ENCODE results near the gene CCHCR1.

The CCHCR1 gene

DNA sequence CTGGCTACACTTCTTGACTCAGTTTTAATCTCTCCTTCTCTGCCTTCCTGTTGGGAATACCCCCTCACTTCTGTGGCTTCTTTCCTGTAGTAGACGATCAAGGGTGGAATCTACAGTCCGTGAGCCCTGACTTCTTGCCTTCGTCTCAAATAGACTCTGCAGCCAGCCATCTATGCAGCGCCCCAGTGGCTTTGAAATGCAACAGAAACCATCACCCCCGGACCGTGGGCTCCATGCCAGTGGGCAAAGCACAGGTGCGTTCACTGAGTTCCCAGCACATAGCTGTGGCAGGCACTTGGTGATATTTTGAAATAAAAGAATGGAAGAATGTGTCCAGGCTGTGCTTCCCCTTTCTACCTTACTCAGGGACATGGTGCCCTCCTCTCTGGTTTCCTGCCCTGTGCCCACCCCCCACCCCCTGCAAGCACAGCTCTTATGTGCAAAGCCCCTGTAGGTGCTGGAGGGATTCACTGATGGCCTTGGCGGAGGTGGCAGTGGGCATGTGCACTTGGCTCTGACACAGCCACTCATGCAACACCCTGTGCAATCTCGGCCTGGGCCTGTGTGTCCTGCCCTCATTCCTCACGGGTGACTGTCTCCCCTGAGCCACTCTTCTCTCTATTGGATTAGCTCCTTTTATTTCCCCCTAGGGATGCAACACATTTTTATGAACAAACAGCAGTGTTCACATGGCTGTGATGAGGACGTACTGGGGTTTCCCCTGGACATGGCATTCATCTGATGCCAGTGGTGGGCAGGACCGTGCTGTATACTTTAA lies 31.8 kb downstream of the CCHCR1 start:
- DNase-seq: no peak

DNA sequence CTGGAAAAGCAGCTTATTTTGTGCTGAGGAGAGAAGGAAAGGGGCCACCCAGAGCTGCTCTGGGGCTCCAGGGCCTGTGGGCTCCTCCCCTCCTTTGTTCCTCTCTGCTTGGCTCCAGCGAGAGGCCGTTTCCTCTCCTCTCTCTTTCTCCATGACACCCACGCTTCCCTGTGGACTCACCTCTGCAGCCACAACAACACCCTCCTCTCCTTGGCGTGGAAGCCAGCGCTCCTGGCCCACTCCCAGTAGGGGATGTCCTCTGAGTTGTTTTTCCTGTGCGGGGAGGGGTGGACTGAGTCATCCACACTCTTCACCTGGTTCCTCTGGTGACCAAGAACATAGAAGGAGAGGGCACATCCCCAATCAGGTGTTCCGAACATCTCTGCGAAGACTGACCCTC lies 32.4 kb downstream of the CCHCR1 start:
- no peak for DNase-seq

DNA sequence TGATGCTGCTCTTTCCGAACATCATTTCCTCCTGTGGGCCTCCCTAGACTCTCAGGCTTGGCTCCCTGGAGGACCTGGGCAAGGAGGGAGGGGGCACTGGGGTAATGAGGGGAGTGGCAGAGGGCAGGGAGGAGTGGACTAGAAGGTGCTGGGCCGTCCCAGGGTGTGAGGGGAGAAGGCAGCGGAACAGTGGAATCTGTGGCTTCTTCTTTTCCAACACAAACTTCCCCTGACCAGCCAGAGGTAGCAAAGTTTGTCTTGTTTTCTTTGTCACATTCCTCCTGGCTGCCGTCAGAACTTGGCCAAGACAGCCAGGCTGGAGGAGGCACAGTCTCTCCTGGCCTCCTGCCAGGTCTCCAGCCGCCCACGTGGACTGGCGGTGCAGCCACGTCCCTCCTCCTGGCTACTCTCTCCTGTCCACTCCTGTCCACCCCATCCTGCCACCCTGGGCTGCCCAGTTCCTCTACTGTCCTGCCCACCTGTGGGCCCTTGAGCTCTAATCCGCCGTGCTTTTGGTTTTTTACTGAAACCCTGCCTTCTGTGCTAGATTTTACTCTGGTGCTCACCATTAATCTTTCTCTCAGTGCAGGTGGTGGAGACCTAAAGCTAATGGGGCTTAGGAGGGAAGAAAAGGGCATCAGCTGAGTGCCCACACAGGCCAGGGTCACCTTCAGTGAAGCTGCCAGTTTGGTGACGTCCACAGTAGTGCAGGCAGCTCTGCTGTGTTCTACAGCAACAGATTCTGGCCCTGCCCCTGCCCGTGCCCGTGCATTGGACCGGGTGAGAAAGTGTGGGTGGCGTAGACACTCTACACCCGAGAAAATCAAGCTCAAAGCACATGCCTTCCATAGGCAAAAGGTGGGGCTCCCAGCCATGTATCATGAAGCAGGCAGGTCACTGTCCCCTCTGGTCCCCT lies 34.6 kb downstream of the CCHCR1 start:
- DNase-seq: no peak

DNA sequence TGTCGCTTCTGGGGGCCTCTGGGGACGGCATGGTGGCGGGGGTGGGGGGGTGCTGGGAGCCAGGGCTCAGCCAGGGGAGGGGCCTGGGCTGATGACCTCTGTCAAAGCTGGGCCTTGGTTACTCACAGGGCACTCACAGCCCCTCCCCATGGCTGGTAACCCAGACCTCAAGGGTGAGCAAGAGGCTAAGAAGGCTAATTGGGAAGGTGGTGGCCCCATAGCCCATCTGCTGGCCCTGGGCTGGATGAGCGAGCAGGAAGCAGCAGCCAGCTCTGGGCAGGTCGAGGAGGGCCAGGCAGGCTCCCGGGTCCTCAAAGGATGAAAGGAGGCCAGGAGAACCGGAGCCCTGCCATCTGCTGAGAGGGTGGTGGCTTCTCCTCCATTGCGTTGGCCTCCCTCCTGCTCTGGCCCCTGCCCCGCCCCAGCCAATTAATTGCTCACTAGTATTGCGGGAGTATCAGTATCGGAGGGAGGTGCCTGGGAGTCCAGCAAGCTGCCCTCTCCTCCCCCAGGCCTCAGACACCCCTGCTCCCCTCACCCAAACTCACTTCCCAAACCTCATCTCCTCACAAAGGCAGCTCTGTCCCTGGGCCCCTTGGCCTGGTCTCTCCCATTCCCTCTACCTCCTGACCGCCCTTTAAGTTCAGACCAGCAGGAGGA lies 36.3 kb downstream of the CCHCR1 start:
- DNase-seq: no peak

DNA sequence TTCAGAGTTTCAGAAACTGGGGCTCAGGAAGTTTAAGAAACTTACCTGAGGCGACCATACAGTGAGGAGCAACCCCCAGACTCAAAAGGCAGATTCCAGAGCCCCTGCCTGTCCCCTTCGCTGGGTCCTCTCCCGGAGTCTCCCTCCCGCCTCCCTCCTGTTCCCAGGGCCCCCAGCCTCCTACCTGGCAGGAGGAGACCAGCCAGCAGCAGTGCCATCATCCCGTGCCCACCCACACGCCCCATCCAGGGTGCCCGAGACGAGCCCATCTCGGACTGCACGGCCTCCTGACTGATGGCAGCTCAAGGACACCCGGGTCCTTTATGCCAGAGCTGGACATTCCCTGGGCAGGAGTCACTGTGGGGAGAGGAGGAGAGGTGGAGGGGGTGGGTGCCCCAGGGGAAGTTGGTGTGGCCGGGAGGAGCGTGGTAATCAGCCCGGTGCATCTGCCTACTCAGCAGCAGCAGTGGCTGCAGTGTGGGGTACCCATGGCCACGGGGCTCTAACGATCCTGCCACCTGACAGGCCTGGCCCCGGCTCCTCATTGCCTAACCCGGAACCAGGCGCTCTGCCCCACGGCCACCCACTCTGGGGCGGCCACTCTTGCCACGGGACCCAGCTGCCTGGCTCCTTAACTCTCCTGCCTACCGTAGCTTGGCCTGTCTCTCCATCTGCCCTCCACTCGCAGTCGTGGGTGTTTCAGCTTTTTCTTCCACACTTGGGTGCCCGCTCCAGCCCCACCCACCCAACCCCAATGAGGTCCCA lies 37.3 kb downstream of the CCHCR1 start, which contains the start of gene CDSN:
Gene CDSN, minus strand, starts transcription at position 296 of the 765 bp plus-strand sequence. Its CDS starts 27 bp downstream, at position 269.
- no peak for DNase-seq

DNA sequence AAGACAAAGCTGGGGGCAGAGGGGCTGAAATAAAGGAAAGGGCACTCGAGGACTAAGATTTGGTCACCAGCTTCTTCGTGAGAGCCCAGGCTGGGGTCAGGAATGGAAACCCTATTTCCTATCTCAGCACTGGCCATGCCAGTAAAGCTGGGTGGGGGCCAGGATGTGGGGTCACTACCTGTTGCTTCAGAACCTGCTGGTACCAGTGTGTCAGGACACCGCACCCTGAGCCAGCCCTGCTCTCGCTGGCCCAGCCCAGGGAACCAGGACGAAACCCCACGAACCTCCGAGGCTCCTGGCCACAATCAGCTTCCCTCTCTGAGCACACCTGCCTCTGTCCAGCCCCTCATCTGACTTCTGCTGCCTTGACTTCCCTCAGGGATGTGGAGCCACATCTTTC lies 39.4 kb downstream of the CCHCR1 start:
- DNase-seq: no peak

DNA sequence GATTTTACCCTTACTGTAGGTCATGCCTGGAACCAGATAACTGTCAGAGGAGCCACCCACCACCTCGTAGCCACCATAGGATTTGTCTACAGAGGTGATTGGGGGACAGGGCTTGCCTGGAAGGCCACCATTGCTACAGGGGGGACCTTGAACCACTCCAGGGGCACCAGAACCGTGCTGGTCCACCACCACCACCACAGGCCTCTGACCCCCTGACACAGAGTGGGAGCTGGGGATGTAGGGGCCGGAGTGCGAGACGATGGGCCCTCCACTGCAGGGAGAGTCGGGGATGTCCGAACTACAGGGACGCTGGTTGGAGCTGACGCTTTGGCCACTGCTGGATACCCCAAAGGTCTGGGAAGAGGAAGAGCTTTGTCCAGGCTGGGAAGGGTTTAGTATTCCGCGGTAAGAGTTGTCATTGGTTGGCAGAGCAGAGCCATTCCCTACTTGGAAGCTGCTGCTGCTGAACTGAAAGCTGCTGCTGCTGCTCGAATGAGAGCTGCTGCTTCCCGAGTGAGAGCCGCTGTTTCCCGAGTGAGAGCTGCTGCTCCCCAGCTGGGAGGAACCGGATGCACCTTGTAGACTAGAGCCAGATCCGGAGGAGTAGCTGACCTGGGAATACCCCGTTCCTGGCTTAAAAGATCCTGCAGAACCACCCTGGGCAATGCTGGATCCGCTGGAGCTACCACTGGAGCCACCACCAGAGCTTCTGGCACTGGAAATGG lies 40.8 kb downstream of the CCHCR1 start:
- DNase-seq: no peak

DNA sequence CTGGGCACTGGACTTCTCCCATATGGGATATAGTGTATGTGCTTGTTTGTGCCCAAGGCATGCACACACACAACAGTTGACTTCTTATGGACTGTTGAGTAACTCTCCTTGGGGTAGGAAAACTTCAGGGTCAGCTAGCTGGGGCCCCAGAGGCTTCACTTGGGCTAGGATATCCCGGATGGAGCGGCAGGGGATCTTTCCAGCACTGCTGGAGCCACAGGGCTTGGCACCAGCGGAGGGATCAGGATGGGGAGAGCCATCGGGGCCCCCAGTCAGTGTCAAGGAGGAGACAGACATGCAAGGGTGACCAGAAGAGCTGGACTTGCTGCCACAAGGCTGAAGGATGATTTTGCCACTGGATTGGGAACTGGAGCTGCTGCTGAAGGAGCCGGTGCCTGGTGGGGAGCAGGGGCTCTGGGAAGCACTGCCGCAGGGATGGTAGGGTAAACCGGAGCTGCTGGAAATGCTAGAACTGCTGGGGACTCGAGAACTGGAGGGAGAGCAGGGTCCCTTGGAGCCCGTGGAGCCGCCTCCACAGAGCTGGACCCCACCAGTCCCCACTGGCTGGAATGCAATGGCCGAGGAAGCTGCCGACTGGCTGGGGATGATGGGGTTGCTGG lies 41.6 kb downstream of the CCHCR1 start:
- no peak for DNase-seq

DNA sequence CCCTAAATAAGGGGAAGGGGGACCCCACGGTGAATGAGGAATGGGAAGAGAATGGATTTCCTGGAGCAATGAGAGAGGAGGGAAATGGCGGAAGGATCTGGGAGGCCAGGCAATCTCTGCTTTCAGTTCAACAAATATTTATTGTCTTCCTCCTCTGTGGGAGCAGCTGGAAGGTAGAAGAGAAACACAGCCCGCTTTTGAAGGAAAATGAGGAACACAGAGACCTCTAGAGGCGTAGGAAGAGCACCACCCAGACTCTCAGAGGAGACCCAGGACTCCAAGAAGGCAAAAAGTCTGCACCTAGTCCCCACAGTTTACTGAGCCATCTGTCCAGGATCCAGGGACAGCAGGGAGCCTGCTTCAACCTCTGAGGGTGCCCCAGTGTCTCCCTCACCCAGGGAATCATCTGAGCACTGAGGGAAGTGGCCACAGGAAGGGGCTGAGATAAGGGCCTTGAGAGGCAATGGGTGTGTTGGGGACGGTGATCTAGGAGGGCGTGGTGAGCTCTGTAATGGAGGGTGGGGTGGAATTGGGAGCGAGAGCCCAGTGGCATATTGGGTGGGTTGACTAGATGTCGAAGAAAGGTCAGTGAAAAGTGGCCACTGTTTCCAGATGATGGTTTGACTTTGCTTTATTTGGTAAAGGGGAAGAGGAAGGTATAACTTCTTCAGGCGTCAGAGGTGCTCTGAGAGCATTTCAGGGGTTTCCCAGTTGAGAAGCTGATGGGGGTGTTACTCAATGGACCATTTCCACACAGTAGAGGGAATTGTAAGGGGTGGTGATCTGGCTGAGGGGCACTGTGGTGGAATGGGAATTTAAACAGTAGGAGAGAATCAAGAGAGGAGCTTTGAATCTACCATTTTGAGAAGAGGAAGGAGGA lies 42.4 kb downstream of the CCHCR1 start:
- DNase-seq: no peak

DNA sequence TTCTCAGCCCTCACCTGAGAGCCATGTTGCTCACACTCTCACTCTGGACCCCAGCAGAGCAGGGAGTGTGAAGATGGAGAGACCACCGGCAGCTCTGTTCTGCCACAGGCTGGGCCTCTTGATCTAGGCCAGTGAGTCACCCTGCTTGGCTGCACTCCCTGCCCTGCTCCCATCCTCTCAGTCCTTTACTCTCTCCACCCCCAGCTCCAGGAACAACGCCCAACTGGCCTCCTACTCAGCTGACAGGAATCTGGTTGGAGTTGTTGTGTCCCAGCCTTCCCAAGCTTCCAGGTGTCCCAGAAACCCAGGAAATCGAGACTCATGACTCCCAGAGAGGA lies 43.1 kb downstream of the CCHCR1 start, which contains the start of gene PSORS1C1:
Gene PSORS1C1, plus strand, starts transcription at position 260 of the 338 bp plus-strand sequence. CDS start 14,833 bp downstream, outside the sequence.
- DNase-seq: no peak

DNA sequence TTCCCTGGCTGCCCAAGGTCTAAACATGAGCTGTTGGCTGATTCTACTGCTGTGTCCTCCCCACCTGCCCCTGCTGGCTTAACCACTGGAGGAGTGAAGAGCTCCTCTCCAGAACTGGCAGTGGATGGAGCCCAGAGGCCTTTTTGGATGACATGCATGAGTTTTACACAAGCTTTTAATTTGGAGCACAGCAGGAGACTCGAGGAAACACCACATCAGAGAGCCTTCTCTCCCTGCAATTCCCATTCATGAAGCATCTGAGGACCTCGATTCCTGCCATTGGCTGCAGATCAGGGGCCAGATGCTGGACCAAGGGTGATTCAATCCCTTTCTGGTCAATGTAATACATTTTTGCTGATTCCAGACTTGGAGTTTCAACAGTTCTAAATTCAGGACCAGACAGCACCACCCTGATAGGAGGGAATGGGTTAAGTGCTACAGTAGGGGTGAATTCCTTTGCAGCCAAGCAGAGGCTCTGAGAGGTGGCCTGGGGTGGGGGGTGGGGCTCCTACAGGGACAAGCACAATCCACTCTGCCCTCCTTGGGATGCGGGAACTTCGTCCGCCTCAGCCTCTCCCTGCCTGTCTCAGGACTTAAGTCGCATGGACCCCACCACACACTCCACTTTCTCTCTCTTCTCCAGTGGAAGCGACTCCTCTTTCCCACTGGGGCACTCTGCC lies 43.6 kb downstream of the CCHCR1 start:
- no peak for DNase-seq

DNA sequence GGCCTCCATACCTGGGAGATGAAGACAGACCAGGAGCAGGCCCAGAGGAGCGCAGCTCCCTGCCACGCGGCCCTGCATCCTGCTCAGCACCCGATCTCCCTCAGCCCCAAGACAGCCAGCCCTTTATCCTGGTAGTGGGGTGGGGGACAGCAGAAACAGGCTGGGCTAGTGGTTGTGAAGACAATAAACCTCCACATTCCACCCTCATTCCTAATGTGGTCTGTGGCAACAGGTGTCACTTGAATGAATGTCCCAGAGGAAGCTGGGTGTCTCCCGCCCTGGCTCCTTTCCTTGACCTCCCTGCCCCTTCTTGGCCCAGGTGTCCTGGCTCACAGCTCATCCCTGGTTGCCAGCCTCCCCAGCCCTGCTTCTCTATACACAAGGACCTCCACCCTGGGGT lies 45.1 kb downstream of the CCHCR1 start, which contains the start of gene C6orf15:
Gene C6orf15, minus strand, starts transcription at position 98 of the 400 bp plus-strand sequence. Its CDS starts 20 bp downstream, at position 78.
- DNase-seq: no peak

DNA sequence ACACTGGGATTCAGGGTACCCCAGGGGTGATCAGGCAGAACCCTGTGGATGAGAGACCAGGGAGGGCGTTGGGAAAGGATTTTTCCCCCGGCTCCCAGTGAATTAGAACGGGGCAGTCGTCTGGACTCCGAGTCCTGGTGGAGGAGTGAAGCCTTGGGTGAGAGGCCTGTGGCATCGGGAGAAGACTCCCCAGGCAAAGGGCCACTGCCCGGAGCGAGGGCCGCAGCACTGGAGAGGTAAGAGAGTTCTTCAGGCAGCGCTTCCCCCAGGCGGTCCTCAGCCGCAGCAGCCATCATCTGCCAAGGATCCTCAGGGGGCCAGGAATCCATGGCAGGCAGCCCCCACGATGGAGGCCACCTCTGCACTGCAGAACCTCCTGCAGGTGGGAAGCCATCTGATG lies 45.9 kb downstream of the CCHCR1 start:
- no peak for DNase-seq

DNA sequence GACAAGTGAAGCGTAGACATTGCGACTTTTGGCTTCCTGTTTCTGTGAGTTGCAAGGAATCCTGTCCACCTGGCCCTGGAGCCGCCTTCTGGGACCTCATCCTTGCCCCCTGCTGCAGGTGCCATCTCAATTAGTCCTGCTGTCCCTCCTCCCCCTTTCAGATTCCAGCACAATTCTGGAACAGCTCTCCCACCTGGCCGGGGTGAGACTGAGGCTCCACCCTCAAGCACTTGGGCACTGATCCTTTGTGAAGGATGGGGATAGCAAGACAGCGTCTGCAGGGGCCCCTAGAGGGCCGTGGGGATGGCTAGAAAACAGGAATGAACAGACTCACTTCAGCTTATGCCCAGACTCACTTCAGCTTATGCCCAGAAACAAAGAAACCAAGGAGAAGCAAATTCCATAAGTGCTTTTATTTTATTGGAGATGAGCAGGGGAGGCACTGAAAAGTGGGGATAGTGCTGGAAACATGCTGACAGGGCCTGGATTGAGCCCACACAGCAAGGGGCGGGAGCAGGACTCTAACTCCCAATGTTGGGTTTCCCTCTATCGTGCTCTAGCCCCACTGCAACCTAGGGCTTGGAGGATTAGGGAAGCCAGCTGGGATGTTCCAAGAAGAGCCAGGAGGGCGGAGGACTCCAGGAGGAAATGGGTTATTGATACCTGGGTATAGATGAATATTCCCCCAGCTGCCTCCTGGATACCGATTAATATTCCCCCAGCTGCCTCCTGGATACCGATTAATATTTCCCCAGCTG lies 46.6 kb downstream of the CCHCR1 start:
- no peak for DNase-seq

DNA sequence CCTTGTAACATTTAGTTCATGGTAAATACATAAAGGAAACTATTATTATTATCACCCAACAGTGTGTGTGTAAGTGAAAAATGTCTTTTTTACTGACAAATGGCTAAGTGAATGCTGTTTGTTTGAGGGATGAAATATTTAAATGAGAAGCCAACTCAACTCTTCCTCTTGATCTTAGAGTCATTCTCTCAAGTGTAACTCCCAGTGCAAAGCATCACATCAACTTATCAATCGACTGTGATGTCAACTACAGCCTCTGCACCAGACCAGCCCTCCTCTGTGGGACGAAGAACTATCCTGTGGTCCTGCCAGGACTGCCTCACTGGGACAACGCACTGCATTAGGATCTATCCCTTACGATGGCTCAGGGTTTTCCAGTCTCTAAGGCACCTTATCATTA lies 50.5 kb downstream of the CCHCR1 start:
- DNase-seq: no peak

DNA sequence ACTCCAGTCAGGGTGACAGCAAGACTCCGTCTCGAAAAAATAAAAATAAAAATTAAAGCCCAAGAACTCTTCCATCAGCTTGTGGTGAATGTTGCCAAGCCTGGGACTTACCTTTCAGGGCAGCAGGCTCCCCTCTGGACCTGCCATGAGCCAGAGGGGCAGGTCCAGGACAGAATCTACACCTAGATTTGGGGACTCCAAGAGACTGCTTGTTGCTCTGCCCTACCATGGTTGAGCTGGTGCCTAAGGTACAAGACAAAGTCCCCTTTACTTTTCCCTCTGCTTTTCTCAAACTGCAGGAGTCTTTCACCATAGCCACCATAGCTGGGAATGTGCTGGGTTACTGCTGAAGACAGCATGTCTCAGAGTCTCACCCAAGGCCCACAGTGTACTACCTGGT lies 54.5 kb downstream of the CCHCR1 start:
- no peak for DNase-seq

DNA sequence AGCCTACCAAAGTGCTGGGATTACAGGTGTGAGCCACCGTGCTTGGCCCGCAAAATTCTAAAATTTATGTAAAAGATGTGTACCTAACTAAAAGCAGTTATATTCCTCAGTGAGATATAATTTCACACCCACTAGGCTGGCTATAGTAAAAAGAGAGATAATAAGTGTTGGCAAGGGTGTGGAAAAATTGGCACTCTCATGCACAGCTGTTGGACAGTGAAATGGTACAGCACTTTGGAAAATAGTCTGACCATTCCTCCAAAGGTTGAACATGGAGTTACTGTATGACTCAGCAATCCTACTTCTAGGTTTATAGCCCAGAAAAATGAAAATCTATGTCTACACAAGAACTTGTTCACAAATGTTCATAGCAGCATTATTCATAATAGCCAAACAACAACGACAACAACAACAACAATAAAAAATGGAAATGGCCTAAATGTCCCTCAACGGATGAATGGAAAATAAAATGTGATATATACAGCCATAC lies 59.1 kb downstream of the CCHCR1 start:
- no peak for DNase-seq

DNA sequence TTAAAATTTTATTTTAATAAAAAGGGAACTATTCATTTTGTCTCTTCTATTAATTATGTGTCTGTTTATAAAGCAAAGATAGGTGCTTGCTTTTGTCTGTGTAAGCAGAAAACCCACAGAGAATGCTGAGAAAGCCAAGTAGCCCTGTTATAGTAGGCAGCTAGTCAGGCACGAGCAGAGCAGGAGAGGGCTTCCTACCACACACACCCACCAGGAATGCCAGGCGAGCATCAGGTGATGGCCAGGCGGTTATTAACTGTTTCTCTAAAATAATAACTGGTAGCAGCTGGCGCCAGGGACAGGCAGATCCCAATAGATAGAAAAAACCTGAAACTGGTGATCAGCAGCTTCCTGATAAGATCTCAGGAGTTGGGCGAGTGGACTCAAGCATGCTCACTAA lies 60.9 kb downstream of the CCHCR1 start:
- no peak for DNase-seq

DNA sequence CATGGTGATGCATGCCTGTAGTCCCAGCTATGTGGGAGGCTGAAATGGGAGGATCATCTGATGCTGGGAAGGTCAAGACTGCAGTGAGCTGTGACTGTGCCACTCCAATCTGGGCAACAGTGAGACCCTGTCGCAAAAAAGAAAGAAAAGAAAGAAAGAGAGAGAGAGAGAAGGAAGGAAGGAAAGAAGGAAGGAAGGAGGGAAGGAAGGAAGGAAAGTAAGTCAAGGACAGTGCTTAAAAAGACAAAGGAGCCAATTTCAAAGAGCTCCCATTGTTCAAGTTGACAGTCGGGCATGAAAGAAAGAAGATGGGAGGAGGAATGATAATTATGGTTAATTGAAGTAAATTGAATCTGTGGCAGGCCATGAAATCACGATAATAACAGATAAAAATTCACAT lies 61.4 kb downstream of the CCHCR1 start:
- no peak for DNase-seq

Measured in SHP77 treated with DMSO at 0.1 percent for 48 hours (cell line).